RWPE1 (cell line): ENCODE measurements around the gene MSGN1.
A peak's percentile ranks its signal among the peaks of the same experiment; 100 is the strongest.

Experiments used
- CTCF ChIA-PET: fragments of 350-600 bp; sonication (Branson Sonifier 250); formaldehyde crosslinking; extraction: SDS; loops from one replicate; lab custom pipeline; 2021; lab: Yijun Ruan, JAX
- POLR2A ChIA-PET: fragments of 400-600 bp; formaldehyde crosslinking; extraction: SDS; loops from one replicate; lab custom pipeline; 2020; ENCODE audit warnings: antibody characterized with exemption; ENCODE audit not compliant: low non-redundant PET; lab: Yijun Ruan, JAX
- DNase-seq: peaks from one replicate; pipeline ENCODE4 v3.0.0; 2012; ENCODE audit warnings: low spot score
- H3K27ac ChIP-seq: fragments of 450-650 bp; 2 replicates; pipeline ENCODE4 v1.5.1; 2017
- CTCF ChIP-seq: fragments of 450-650 bp; conservative IDR thresholded peaks from 2 replicates; pipeline ENCODE4 v1.5.1; 2017; ENCODE audit warnings: low read depth, mild to moderate bottlenecking

The MSGN1 gene

GRCh38 chr2:17800693-17801458, 15.4 kb upstream of the MSGN1 start:
- no peak for TF ChIP-seq CTCF
- DNase-seq: no peak
- ChIA-PET POLR2A (no interaction called here), CTCF (no interaction called here)
- H3K27ac ChIP-seq: no peak overlapping the region

- ChIA-PET POLR2A (no interaction called here), CTCF (no interaction called here)
- no peak overlapping the region for H3K27ac ChIP-seq
- TF ChIP-seq CTCF: no peak
- DNase-seq: no peak
Observed at GRCh38 chr2:17803497-17803896, 12.8 kb upstream of the MSGN1 start.

- no peak for DNase-seq
- ChIA-PET POLR2A (no interaction called here), CTCF (interaction anchor here (0.6 kb wide), 1 partner anchor 95 kb away, joined by 3 read pairs; no protein-coding TSS in a partner anchor)
- TF ChIP-seq CTCF: no peak
- no peak overlapping the region for H3K27ac ChIP-seq
Observed at GRCh38 chr2:17804358-17804757, 11.9 kb upstream of the MSGN1 start.

GRCh38 chr2:17805166-17805565, 11.1 kb upstream of the MSGN1 start:
- H3K27ac ChIP-seq: no peak overlapping the region
- no peak for TF ChIP-seq CTCF
- DNase-seq: no peak
- CTCF ChIA-PET: interaction anchor here (0.6 kb wide), 1 partner anchor 96 kb away, joined by 3 read pairs; no protein-coding TSS in a partner anchor
- POLR2A ChIA-PET: interaction anchor here (0.7 kb wide), 1 partner anchor 12 kb away, joined by 3 read pairs; no protein-coding TSS in a partner anchor

- CTCF ChIA-PET: interaction anchor here (0.6 kb wide), 1 partner anchor 41 kb away, joined by 3 read pairs; no protein-coding TSS in a partner anchor
- no peak for TF ChIP-seq CTCF
- POLR2A ChIA-PET: no interaction called here
- H3K27ac ChIP-seq: no peak overlapping the region
- DNase-seq: no peak
Observed at GRCh38 chr2:17805717-17806363, 10.4 kb upstream of the MSGN1 start.

GRCh38 chr2:17813010-17813741, 3.1 kb upstream of the MSGN1 start:
- peak overlapping the region; percentile 94 for H3K27ac ChIP-seq
- CTCF ChIA-PET: interaction anchor here (0.6 to 1.6 kb wide), 2 partner anchors 18 to 25 kb away, joined by 3 to 8 read pairs; no protein-coding TSS in a partner anchor
- POLR2A ChIA-PET: no interaction called here

More at GRCh38 chr2:17813010-17813741, 3.1 kb upstream of the MSGN1 start:
- peak; percentile 70 for DNase-seq
- TF ChIP-seq CTCF: no peak
